PC-9 (cell line): Measurements from ENCODE around the gene SMC6. TPM values are rescaled to one million over a fixed set of nuclear protein-coding genes. Genes with fewer than 3 reads are reported as not detected.

Source experiments
- BruUV-seq: library from RNA; stranded (reverse); fragments of 400-500 nt; replicated peaks from 2 replicates; lab custom pipeline; 2021; lab: Mats Ljungman, UMichigan
- CTCF ChIA-PET: fragments of 300-600 bp; sonication (Branson Sonifier 250); formaldehyde crosslinking; loops from one replicate; lab custom pipeline; 2022; ENCODE audit warnings: antibody characterized with exemption; lab: Charles Lee
- POLR2A ChIA-PET: fragments of 300-600 bp; sonication (Branson Sonifier 250); formaldehyde crosslinking; loops from one replicate; lab custom pipeline; 2022; ENCODE audit warnings: antibody characterized with exemption; ENCODE audit not compliant: unreplicated experiment; lab: Charles Lee
- DNase-seq, 2 experiments: peaks; one replicate each; pipeline versions ENCODE4 v3.0.0 to v3.0.0-alpha.2; 2015 to 2022; ENCODE audit warnings: mixed read lengths in 1 of 2
- H2AFZ ChIP-seq: fragments of 200-600 bp; sonication (generic); 2 replicates; pipeline ENCODE4 v1.8.1; 2017; ENCODE audit warnings: antibody characterized with exemption
- H3F3A ChIP-seq: fragments of 200-600 bp; sonication (generic); 2 replicates; pipeline ENCODE4 v1.8.1; 2017; ENCODE audit warnings: antibody characterized with exemption, mild to moderate bottlenecking, low read depth; ENCODE audit not compliant: insufficient read depth
- H3K27ac ChIP-seq: fragments of 200-600 bp; sonication (generic); 2 replicates; pipeline ENCODE4 v1.6.1; 2016; ENCODE audit warnings: mixed run types
- H3K27me3 ChIP-seq: fragments of 200-600 bp; sonication (generic); 2 replicates; pipeline ENCODE4 v1.6.1; 2016; ENCODE audit warnings: low read depth, mixed run types; ENCODE audit not compliant: insufficient read depth
- H3K36me3 ChIP-seq: fragments of 200-600 bp; sonication (generic); 2 replicates; pipeline ENCODE4 v1.6.1; 2016; ENCODE audit warnings: low read depth, mixed run types
- H3K4me1 ChIP-seq: fragments of 200-600 bp; sonication (generic); replicated peaks from 2 replicates; pipeline ENCODE4 v1.6.1; 2016; ENCODE audit warnings: mixed run types; ENCODE audit not compliant: insufficient read depth
- H3K4me2 ChIP-seq: fragments of 200-600 bp; sonication (generic); 2 replicates; pipeline ENCODE4 v1.6.1; 2017; ENCODE audit warnings: mixed run types
- H3K4me3 ChIP-seq: fragments of 200-600 bp; sonication (generic); 2 replicates; pipeline ENCODE4 v1.6.1; 2016; ENCODE audit warnings: mixed run types
- H3K79me2 ChIP-seq: fragments of 200-600 bp; sonication (generic); 2 replicates; pipeline ENCODE4 v1.6.1; 2017; ENCODE audit warnings: low read depth, mixed run types
- H3K9me2 ChIP-seq: fragments of 200-600 bp; sonication (generic); 2 replicates; pipeline ENCODE4 v1.8.1; 2017; ENCODE audit warnings: mild to moderate bottlenecking; ENCODE audit not compliant: insufficient read depth
- H3K9me3 ChIP-seq: fragments of 200-600 bp; sonication (generic); 2 replicates; pipeline ENCODE4 v1.8.1; 2016; ENCODE audit warnings: low read depth; ENCODE audit not compliant: insufficient read depth
- H4K20me1 ChIP-seq: fragments of 200-600 bp; sonication (generic); 2 replicates; pipeline ENCODE4 v1.8.1; 2017; ENCODE audit not compliant: insufficient read depth
- CTCF ChIP-seq: fragments of 200-600 bp; sonication (generic); conservative IDR thresholded peaks from 2 replicates; pipeline ENCODE4 v1.6.1; 2017; ENCODE audit warnings: mixed run types, antibody characterized with exemption, mild to moderate bottlenecking, moderate library complexity
- EZH2 ChIP-seq: fragments of 200-600 bp; sonication (generic); IDR thresholded peaks from 2 replicates; pipeline ENCODE4 v1.8.0; 2017; ENCODE audit warnings: antibody characterized with exemption, low read depth
- intact Hi-C: fragments of 100-400 bp; cut with micrococcal nuclease; formaldehyde crosslinking; loops from one replicate; pipeline ENCODE4 v1.10.0; 2022; ENCODE audit not compliant: unreplicated experiment
- total RNA-seq: library from RNA; stranded (reverse); gene quantifications from 2 replicates; pipeline ENCODE4 v1.2.3, GENCODE V29; 2021

Gene SMC6
- total RNA-seq, 1 experiment from 2014 or later, result 19.2 TPM

DNA sequence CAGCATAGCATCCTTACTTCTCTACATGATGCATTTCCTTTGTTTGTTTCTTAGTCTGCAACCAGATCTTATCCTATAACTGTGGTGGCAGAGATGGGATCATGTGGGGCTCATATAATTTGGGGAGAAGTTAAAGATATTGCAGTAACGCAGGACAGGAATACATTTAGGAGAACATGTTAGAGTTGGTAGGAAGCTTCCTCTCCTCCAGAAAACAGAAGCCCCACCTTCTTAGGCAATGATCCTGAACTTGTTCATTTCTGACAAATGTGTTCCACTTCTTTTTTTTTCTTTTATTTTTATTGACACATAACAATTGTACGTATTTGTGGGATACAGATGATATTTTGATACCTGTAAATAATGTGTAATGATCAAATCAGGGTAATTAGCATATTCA is 113.2 kb downstream of the SMC6 start:
- no peak overlapping the region for H3K4me3 ChIP-seq
- ChIA-PET POLR2A (no interaction called here), CTCF (no interaction called here)
- no peak overlapping the region for H3K4me2 ChIP-seq
- H3K27ac ChIP-seq, result no peak overlapping the region
- DNase-seq, result no peak
- H3K9me2 ChIP-seq, result no peaks in the 10 kb centered on the region
- no TSS peak for BruUV-seq
- H3K36me3 ChIP-seq, result no peaks in the 10 kb centered on the region
- H3F3A ChIP-seq, result 0 out of 2 replicates have a peak, but pooled peaks cover 4% of the 10 kb centered on the region
- no peaks in the 10 kb centered on the region for H3K27me3 ChIP-seq
- TF ChIP-seq CTCF (no peak), EZH2 (no peak)
- H2AFZ ChIP-seq, result no peak overlapping the region
- H3K9me3 ChIP-seq, result no peaks in the 10 kb centered on the region
- no peaks in the 10 kb centered on the region for H3K79me2 ChIP-seq
- no peaks in the 10 kb centered on the region for H4K20me1 ChIP-seq
- H3K4me1 ChIP-seq, result peaks cover 17% of the 10 kb centered on the region
- intact Hi-C loops, result no loop called here

DNA sequence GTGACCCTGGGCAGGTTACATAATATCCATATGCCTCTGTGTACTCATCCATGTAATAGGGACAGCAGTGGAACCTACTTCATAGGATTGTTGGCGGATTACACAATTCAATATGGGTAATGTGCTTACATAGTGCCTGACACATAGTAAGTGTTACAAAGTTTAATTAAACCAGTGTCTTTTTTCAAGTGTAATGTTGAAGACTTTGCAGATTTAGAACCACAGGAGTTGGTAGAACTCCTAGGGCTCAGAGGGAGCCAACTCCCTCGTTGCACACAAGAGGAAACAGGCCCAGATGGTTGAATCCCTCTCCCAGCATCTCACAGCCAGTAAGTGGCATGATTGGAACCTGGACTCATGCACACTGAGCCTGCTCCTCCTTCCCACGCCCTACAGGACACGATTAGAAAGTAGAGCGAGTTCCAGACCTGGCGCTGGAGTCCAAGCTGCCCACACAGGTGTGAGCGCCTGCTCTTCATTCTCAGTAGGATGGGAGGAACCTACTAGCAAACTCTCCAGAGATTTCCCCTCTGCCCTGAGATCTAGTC is 115.3 kb downstream of the SMC6 start:
- no TSS peak for BruUV-seq
- intact Hi-C loops, result no loop called here
- Histone ChIP-seq H3K79me2 (no peaks in the 10 kb centered on the region), H4K20me1 (no peaks in the 10 kb centered on the region), H2AFZ (no peak overlapping the region), H3K4me3 (no peak overlapping the region), H3K9me2 (no peaks in the 10 kb centered on the region), H3K27me3 (no peaks in the 10 kb centered on the region), H3K27ac (no peak overlapping the region), H3F3A (no peaks in the 10 kb centered on the region), H3K4me2 (no peak overlapping the region), H3K4me1 (peaks cover 8% of the 10 kb centered on the region), H3K9me3 (no peaks in the 10 kb centered on the region), H3K36me3 (no peaks in the 10 kb centered on the region)
- ChIA-PET CTCF (no interaction called here), POLR2A (no interaction called here)
- no peak for TF ChIP-seq CTCF
- TF ChIP-seq EZH2, result no peak
- DNase-seq, result no peak

DNA sequence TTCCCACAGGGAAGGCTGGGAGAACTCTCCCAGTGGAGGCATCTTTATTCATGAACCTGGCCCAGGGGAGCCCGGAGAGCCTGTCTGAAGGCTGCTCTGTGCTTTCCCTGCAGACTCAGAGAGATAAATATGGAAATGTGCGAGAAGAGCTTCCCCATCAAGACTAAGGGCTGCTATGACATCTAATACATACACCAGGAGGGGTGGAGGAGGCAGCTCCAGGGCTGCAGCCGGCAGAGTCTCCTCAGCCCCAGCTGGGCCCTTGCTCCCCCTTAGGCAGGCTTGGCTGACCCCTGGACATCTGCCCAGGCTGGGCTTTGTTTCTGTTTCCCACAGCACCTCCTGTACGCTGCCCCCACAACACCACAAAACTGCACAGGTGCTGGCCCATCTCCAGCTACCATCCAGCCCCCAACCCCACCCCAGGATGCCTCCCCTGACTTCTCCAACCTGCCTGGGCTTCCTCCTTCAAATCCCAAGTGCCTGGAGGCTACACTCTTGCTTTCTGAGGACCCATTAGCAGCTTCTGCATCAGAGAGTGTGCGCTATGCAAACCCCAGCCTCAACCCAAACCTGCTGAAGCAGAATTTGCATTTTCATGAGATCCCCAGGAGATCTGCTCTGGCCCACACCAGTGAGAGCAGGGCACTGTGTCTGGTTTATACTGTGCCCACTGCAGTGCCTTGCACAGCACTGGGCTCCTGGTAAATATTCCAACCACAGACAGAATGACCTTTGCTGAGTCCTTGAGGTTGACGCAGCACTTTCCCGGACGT is 116.3 kb downstream of the SMC6 start:
- no peak overlapping the region for H2AFZ ChIP-seq
- ChIA-PET POLR2A (no interaction called here), CTCF (no interaction called here)
- no TSS peak for BruUV-seq
- intact Hi-C loops, result no loop called here
- TF ChIP-seq EZH2 (no peak), CTCF (no peak)
- H3K27ac ChIP-seq, result no peak overlapping the region
- H3K79me2 ChIP-seq, result no peaks in the 10 kb centered on the region
- no peaks in the 10 kb centered on the region for H3K36me3 ChIP-seq
- H3K9me3 ChIP-seq, result no peaks in the 10 kb centered on the region
- no peaks in the 10 kb centered on the region for H3K27me3 ChIP-seq
- no peaks in the 10 kb centered on the region for H3F3A ChIP-seq
- H3K4me2 ChIP-seq, result no peak overlapping the region
- H3K4me3 ChIP-seq, result no peak overlapping the region
- H3K4me1 ChIP-seq, result no peaks in the 10 kb centered on the region
- H4K20me1 ChIP-seq, result no peaks in the 10 kb centered on the region
- no peaks in the 10 kb centered on the region for H3K9me2 ChIP-seq
- no peak for DNase-seq
